GM23338 (cell line): ENCODE measurements around the gene ADA. TPM values are rescaled to one million over a fixed set of nuclear protein-coding genes. Genes with fewer than 3 reads are reported as not detected.

Experiments
- ATAC-seq: fragments of 200-7000 bp; cut with Tn5 transposase; 3 replicates; pipeline ENCODE4 v1.9.1; 2020
- DNase-seq: peaks from one replicate; pipeline ENCODE4 v3.0.0-alpha.2; 2015; ENCODE audit warnings: low spot score
- H2AFZ ChIP-seq: fragments of 200-600 bp; sonication (generic); 2 replicates; pipeline ENCODE4 v1.8.0; 2016; ENCODE audit warnings: antibody characterized with exemption, mild to moderate bottlenecking, moderate library complexity
- H3F3A ChIP-seq: fragments of 200-600 bp; sonication (generic); replicated peaks from 2 replicates; pipeline ENCODE4 v1.8.0; 2017; ENCODE audit warnings: antibody characterized with exemption, mixed run types, low read depth
- H3K27ac ChIP-seq: fragments of 200-600 bp; sonication (generic); 2 replicates; pipeline ENCODE4 v1.6.1; 2016; ENCODE audit warnings: low read depth
- H3K27me3 ChIP-seq: fragments of 200-600 bp; sonication (generic); 2 replicates; pipeline ENCODE4 v1.8.0; 2016; ENCODE audit warnings: mild to moderate bottlenecking, mixed run types, moderate library complexity; ENCODE audit not compliant: insufficient read depth
- H3K36me3 ChIP-seq: fragments of 200-600 bp; sonication (generic); 2 replicates; pipeline ENCODE4 v1.8.0; 2016; ENCODE audit warnings: mild to moderate bottlenecking; ENCODE audit not compliant: insufficient read depth
- H3K4me1 ChIP-seq: fragments of 200-600 bp; sonication (generic); 2 replicates; pipeline ENCODE4 v1.8.0; 2016; ENCODE audit warnings: mild to moderate bottlenecking, moderate library complexity; ENCODE audit not compliant: insufficient read depth
- H3K4me2 ChIP-seq: fragments of 200-600 bp; sonication (generic); 2 replicates; pipeline ENCODE4 v1.7.1; 2017; ENCODE audit warnings: mixed run types
- H3K4me3 ChIP-seq: fragments of 200-600 bp; sonication (generic); 2 replicates; pipeline ENCODE4 v1.6.1; 2016; ENCODE audit warnings: mixed run types
- H3K79me2 ChIP-seq: fragments of 200-600 bp; sonication (generic); replicated peaks from 2 replicates; pipeline ENCODE4 v1.8.0; 2017; ENCODE audit warnings: mild to moderate bottlenecking; ENCODE audit not compliant: insufficient read depth
- H3K9me2 ChIP-seq: fragments of 200-600 bp; sonication (generic); 2 replicates; pipeline ENCODE4 v1.8.0; 2017; ENCODE audit not compliant: insufficient read depth
- H4K20me1 ChIP-seq: fragments of 200-600 bp; sonication (generic); replicated peaks from 2 replicates; pipeline ENCODE4 v1.8.0; 2017; ENCODE audit warnings: mild to moderate bottlenecking; ENCODE audit not compliant: insufficient read depth
- H3K27ac Mint-ChIP-seq: 2 replicates; pipeline ENCODE4 v1.8.0; 2020; ENCODE audit warnings: inconsistent platforms, mild to moderate bottlenecking, moderate library complexity, mixed read lengths
- H3K27me3 Mint-ChIP-seq: 3 replicates; pipeline ENCODE4 v1.8.0; 2022; ENCODE audit warnings: low read depth, mild to moderate bottlenecking, moderate library complexity, mixed read lengths, inconsistent platforms; ENCODE audit not compliant: insufficient read depth, poor library complexity
- H3K36me3 Mint-ChIP-seq: 3 replicates; pipeline ENCODE4 v1.8.0; 2021; ENCODE audit warnings: low read depth, mild to moderate bottlenecking, inconsistent platforms, moderate library complexity, mixed read lengths
- H3K4me1 Mint-ChIP-seq: 3 replicates; pipeline ENCODE4 v1.8.0; 2020; ENCODE audit warnings: mild to moderate bottlenecking, inconsistent platforms, mixed read lengths
- H3K4me3 Mint-ChIP-seq: 3 replicates; pipeline ENCODE4 v1.8.0; 2021; ENCODE audit warnings: moderate library complexity, mild to moderate bottlenecking, inconsistent platforms, mixed read lengths
- H3K9me3 Mint-ChIP-seq: 3 replicates; pipeline ENCODE4 v1.8.0; 2020; ENCODE audit warnings: moderate library complexity, mild to moderate bottlenecking, inconsistent platforms, mixed read lengths
- CREB1 ChIP-seq: fragments of 250-450 bp; sonication (Bioruptor Pico); IDR thresholded peaks from 2 replicates; pipeline ENCODE4 v1.5.0; 2020; ENCODE audit warnings: low read depth, mild to moderate bottlenecking, moderate library complexity
- CTCF ChIP-seq, 2 experiments: fragments of 200-600 bp in 1 of 2; sonication (generic) in 1 of 2; conservative IDR thresholded peaks; 2 replicates each; pipeline versions ENCODE4 v1.5.1 to v1.6.1; 2016 to 2017; ENCODE audit warnings: antibody characterized with exemption in 2 of 2, low read depth in 2 of 2, mild to moderate bottlenecking in 2 of 2, moderate library complexity in 1 of 2
- ETS1 ChIP-seq: IDR thresholded peaks from 2 replicates; pipeline ENCODE4 v1.6.1; 2016; ENCODE audit warnings: antibody characterized with exemption
- EZH2 ChIP-seq: fragments of 200-600 bp; sonication (generic); IDR thresholded peaks from one replicate; pipeline ENCODE4 v1.8.0; 2017; ENCODE audit warnings: antibody characterized with exemption, mild to moderate bottlenecking, low read depth; ENCODE audit not compliant: unreplicated experiment
- EZH2phosphoT487 ChIP-seq: fragments of 200-600 bp; sonication (generic); IDR thresholded peaks from one replicate; pipeline ENCODE4 v1.8.1; 2018; ENCODE audit warnings: antibody characterized with exemption; ENCODE audit not compliant: unreplicated experiment
- JUNB ChIP-seq: IDR thresholded peaks from one replicate; pipeline ENCODE4 v1.6.1; 2016; ENCODE audit warnings: antibody characterized with exemption; ENCODE audit not compliant: unreplicated experiment
- NANOG ChIP-seq: IDR thresholded peaks from 2 replicates; pipeline ENCODE4 v1.6.1; 2016; ENCODE audit warnings: antibody characterized with exemption, borderline replicate concordance
- POLR2AphosphoS5 ChIP-seq: IDR thresholded peaks from 2 replicates; pipeline ENCODE4 v1.6.1; 2016; ENCODE audit warnings: antibody characterized with exemption, low read depth
- REST ChIP-seq: IDR thresholded peaks from one replicate; pipeline ENCODE4 v1.6.1; 2018; ENCODE audit warnings: antibody characterized with exemption; ENCODE audit not compliant: unreplicated experiment
- STAT1 ChIP-seq: IDR thresholded peaks from one replicate; pipeline ENCODE4 v1.6.1; 2016; ENCODE audit warnings: antibody characterized with exemption; ENCODE audit not compliant: unreplicated experiment
- ZNF114 ChIP-seq: fragments of 250-450 bp; sonication (Bioruptor Pico); IDR thresholded peaks from 2 replicates; pipeline ENCODE4 v1.5.0; 2020; ENCODE audit warnings: mild to moderate bottlenecking, moderate library complexity
- ZNF331 ChIP-seq: fragments of 250-450 bp; sonication (Bioruptor Pico); IDR thresholded peaks from 2 replicates; pipeline ENCODE4 v1.5.0; 2020; ENCODE audit warnings: low read depth, mild to moderate bottlenecking, moderate library complexity
- ZNF462 ChIP-seq: fragments of 250-450 bp; sonication (Bioruptor Pico); IDR thresholded peaks from 2 replicates; pipeline ENCODE4 v1.5.0; 2020; ENCODE audit warnings: mild to moderate bottlenecking, moderate library complexity
- polyA plus RNA-seq: library from polyadenylated mRNA; unstranded; fragments of >200 nt; fragmentation: Nextera tagmentation; extraction: Ambion mirVana; gene quantifications from 2 replicates; pipeline ENCODE4 v1.2.1, GENCODE V29; 2016
- total RNA-seq: library from RNA; depleted of rRNA; stranded (reverse); fragments of >200 nt; shearing (Covaris generic); gene quantifications from 2 replicates; pipeline ENCODE4 v1.2.3, GENCODE V29; 2014

Gene ADA
- total and polyA plus RNA-seq, 2 experiments from 2014 or later = 15.8 to 16.2 TPM

GRCh38 chr20:44621939-44622338, 29.6 kb downstream of the ADA start (continued):
- TF ChIP-seq EZH2 (no peak), ETS1 (no peak), STAT1 (no peak)

GRCh38 chr20:44621325-44621724, 30.2 kb downstream of the ADA start:
- Mint-ChIP-seq H3K27ac (no peak overlapping the region), H3K36me3 (peaks cover 65% of the 10 kb centered on the region), H3K27me3 (peaks cover 17% of the 10 kb centered on the region), H3K4me3 (no peak overlapping the region), H3K4me1 (peaks cover 19% of the 10 kb centered on the region), H3K9me3 (no peaks in the 10 kb centered on the region)
- no peak overlapping the region for H3K4me3 ChIP-seq
- H3F3A ChIP-seq = no peaks in the 10 kb centered on the region
- DNase-seq (no peak), ATAC-seq (no peak)
- H2AFZ ChIP-seq = no peak overlapping the region
- no peaks in the 10 kb centered on the region for H3K9me2 ChIP-seq
- no peak overlapping the region for H3K4me2 ChIP-seq
- H3K4me1 ChIP-seq = peaks cover 10% of the 10 kb centered on the region
- H3K27ac ChIP-seq = no peak overlapping the region
- H3K79me2 ChIP-seq = no peaks in the 10 kb centered on the region
- H3K27me3 ChIP-seq = peaks cover 48% of the 10 kb centered on the region
- no peaks in the 10 kb centered on the region for H3K36me3 ChIP-seq
- H4K20me1 ChIP-seq = peaks cover 15% of the 10 kb centered on the region; the same call in 1 of the 2 replicates
- TF ChIP-seq CREB1 (CRISPR knock-in tag) = no peak
- TF ChIP-seq ZNF331 (CRISPR knock-in tag) = no peak
- no peak for TF ChIP-seq POLR2AphosphoS5
- no peak for TF ChIP-seq ZNF114 (CRISPR knock-in tag)
- TF ChIP-seq EZH2phosphoT487 = no peak
- no peak for TF ChIP-seq CTCF (conservative IDR thresholded peaks at IDR 0.05; ENCODE audit: low read depth in 2 of 2)
- no peak for TF ChIP-seq JUNB
- TF ChIP-seq REST = no peak
- no peak for TF ChIP-seq STAT1
- TF ChIP-seq NANOG = no peak
- no peak for TF ChIP-seq ZNF462
